Measurements from ENCODE around the gene MIOX.

The MIOX gene

DNA sequence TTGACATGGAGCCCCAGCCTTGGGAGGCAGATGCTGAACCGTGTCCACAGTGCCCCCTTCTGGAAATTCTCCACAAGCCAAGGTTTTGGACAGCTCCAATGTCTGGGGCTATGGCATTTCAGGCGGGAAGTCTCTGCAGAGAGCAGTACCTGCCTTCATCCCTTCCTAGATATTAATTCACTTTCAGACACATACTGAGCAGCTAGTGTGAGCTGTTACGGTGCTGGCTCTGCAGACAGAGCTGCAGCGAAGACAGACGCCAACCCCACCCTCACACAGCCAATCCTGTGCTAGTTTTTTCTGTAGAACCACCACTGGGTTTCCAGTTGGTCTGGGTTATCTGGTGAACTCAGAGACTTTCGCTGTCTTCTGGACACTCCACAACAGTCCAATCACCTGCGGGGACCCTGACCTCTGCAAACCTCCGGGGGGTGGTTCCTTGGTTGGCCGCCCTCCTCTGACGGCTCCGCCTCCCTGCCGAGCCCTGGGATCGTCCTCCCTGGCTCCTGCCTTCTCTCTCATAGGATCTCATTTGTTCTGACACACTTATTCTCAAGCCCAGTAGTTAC is 11.7 kb downstream of the MIOX start:
- H4K20me1 ChIP-seq (ENCODE audit: insufficient read depth, low read length, poor library complexity, severe bottlenecking): no peaks in the 10 kb centered on the region
- H3K9me3 ChIP-seq (ENCODE audit: insufficient read depth, low read depth, low read length): no peaks in the 10 kb centered on the region
- H3K27me3 ChIP-seq (ENCODE audit: insufficient read depth, low read length, poor library complexity, severe bottlenecking): no peaks in the 10 kb centered on the region
- no peak overlapping the region for H3K4me3 ChIP-seq (ENCODE audit: low read length, poor library complexity, severe bottlenecking)
- H3K9ac ChIP-seq (ENCODE audit: low read depth, low read length, poor library complexity, severe bottlenecking): no peak overlapping the region
- H3F3A ChIP-seq (ENCODE audit: low read depth): no peaks in the 10 kb centered on the region
- no peaks in the 10 kb centered on the region for H3K36me3 ChIP-seq (ENCODE audit: insufficient read depth, low read length)
- H3K79me2 ChIP-seq (ENCODE audit: insufficient read depth, low read length): no peaks in the 10 kb centered on the region
- H3K4me2 ChIP-seq (ENCODE audit: low read depth, low read length, poor library complexity, severe bottlenecking): no peak overlapping the region
- TF ChIP-seq EZH2phosphoT487 (IDR thresholded peaks at IDR 0.05; ENCODE audit: borderline replicate concordance): no peak
- peak; percentile 78 for TF ChIP-seq CTCF (conservative IDR thresholded peaks at IDR 0.05; ENCODE audit: low read length)
- H3K4me1 ChIP-seq (ENCODE audit: insufficient read depth, low read length, poor library complexity, severe bottlenecking): no peaks in the 10 kb centered on the region
- no peak overlapping the region for H2AFZ ChIP-seq (ENCODE audit: low read length)
- no peaks in the 10 kb centered on the region for H3K9me2 ChIP-seq (replicated peaks; ENCODE audit: low read depth, low read length)

DNA sequence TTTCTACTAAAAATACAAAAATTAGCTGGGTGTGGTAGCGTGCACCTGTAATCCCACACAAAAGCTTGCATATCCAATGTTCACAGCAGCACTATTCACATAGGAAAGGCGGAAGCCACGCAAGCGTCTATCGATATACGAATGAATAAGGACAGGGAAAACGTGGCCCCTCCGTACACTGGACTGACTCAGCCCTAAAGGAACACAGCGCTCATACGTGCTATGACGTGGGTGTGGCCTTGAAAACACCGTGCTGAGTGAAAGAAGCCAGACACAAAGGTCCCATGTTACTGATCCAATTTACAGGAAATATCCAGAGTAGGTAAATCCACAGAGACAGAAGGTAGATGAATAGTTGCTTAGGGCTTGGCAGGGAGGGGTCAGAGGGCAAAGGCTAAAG is 13.8 kb downstream of the MIOX start:
- Histone ChIP-seq H3K27me3 (ENCODE audit: insufficient read depth, low read length, poor library complexity, severe bottlenecking) (no peaks in the 10 kb centered on the region), H3K79me2 (ENCODE audit: insufficient read depth, low read length) (peaks cover 6% of the 10 kb centered on the region; the same call in 1 of the 2 replicates), H3K9ac (ENCODE audit: low read depth, low read length, poor library complexity, severe bottlenecking) (no peak overlapping the region), H4K20me1 (ENCODE audit: insufficient read depth, low read length, poor library complexity, severe bottlenecking) (no peaks in the 10 kb centered on the region), H3K9me3 (ENCODE audit: insufficient read depth, low read depth, low read length) (no peaks in the 10 kb centered on the region), H3K4me1 (ENCODE audit: insufficient read depth, low read length, poor library complexity, severe bottlenecking) (no peaks in the 10 kb centered on the region), H3F3A (ENCODE audit: low read depth) (no peaks in the 10 kb centered on the region), H2AFZ (ENCODE audit: low read length) (no peak overlapping the region), H3K4me2 (ENCODE audit: low read depth, low read length, poor library complexity, severe bottlenecking) (no peak overlapping the region), H3K4me3 (ENCODE audit: low read length, poor library complexity, severe bottlenecking) (no peak overlapping the region), H3K9me2 (replicated peaks; ENCODE audit: low read depth, low read length) (no peaks in the 10 kb centered on the region), H3K36me3 (ENCODE audit: insufficient read depth, low read length) (no peaks in the 10 kb centered on the region)
- TF ChIP-seq CTCF (conservative IDR thresholded peaks at IDR 0.05; ENCODE audit: low read length): no peak
- no peak for TF ChIP-seq EZH2phosphoT487 (IDR thresholded peaks at IDR 0.05; ENCODE audit: borderline replicate concordance)

DNA sequence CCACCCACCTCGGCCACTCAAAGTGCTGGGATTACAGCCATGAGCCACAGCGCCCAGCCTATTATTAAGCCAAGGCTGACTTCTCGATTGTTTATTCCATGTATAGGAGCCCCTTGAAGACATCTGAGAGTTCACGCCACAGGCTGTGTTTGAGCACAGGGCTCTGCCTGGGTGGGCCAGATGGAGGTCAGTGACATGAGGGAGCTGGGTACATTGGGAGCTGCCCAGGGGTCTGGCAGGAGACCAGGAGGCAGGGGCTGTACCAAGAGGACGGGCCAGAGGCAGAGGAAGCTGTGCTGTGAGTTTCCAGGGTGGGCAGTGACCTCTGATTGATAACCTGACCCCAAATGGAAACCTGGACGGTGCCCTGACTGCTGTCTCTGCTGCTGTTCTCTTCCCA is 15.4 kb downstream of the MIOX start:
- H3K9me2 ChIP-seq (replicated peaks; ENCODE audit: low read depth, low read length): no peaks in the 10 kb centered on the region
- H3K9ac ChIP-seq (ENCODE audit: low read depth, low read length, poor library complexity, severe bottlenecking): no peak overlapping the region
- no peaks in the 10 kb centered on the region for H3F3A ChIP-seq (ENCODE audit: low read depth)
- no peaks in the 10 kb centered on the region for H3K4me1 ChIP-seq (ENCODE audit: insufficient read depth, low read length, poor library complexity, severe bottlenecking)
- no peak overlapping the region for H3K4me3 ChIP-seq (ENCODE audit: low read length, poor library complexity, severe bottlenecking)
- no peak overlapping the region for H2AFZ ChIP-seq (ENCODE audit: low read length)
- H3K36me3 ChIP-seq (ENCODE audit: insufficient read depth, low read length): no peaks in the 10 kb centered on the region
- no peak for TF ChIP-seq EZH2phosphoT487 (IDR thresholded peaks at IDR 0.05; ENCODE audit: borderline replicate concordance)
- no peak for TF ChIP-seq CTCF (conservative IDR thresholded peaks at IDR 0.05; ENCODE audit: low read length)
- H4K20me1 ChIP-seq (ENCODE audit: insufficient read depth, low read length, poor library complexity, severe bottlenecking): no peaks in the 10 kb centered on the region
- peaks cover 22% of the 10 kb centered on the region; the same call in 1 of the 2 replicates for H3K79me2 ChIP-seq (ENCODE audit: insufficient read depth, low read length)
- no peaks in the 10 kb centered on the region for H3K9me3 ChIP-seq (ENCODE audit: insufficient read depth, low read depth, low read length)
- H3K4me2 ChIP-seq (ENCODE audit: low read depth, low read length, poor library complexity, severe bottlenecking): no peak overlapping the region
- H3K27me3 ChIP-seq (ENCODE audit: insufficient read depth, low read length, poor library complexity, severe bottlenecking): no peaks in the 10 kb centered on the region

Data from Loucy (cell line).